HK-2 (cell line): ENCODE data around the gene DPH6.
"Not testable (repeated sequence)": the region's sequence is repeated elsewhere in the genome, so short reads cannot be mapped to it uniquely, and the experiment has no call there.

Experiments used
- DNase-seq: peaks from one replicate; pipeline ENCODE4 v3.0.0-alpha.2; 2018; ENCODE audit not compliant: unreplicated experiment

DPH6 gene

DNA sequence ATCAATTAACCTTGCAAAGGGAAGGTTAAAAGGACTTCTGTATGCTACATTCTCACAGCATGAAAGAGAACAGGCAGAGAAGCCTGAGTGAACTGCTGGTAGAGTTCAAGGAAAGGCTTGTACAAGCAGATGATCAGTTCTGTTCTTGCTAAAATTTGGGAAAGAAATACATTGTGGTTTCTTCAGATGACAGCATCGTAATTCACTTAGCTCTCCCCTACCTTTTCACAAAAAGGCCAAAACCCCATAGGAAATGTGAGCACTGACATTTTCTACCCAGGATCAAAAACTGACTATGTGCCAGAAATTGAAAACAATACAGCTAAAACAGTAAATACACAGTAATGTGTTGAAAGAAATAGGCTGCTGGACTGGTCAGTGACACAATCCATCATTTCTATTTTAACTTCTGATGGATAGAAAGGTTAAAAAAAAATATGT, 216.4 kb downstream of the DPH6 start:
- no peak for DNase-seq

DNA sequence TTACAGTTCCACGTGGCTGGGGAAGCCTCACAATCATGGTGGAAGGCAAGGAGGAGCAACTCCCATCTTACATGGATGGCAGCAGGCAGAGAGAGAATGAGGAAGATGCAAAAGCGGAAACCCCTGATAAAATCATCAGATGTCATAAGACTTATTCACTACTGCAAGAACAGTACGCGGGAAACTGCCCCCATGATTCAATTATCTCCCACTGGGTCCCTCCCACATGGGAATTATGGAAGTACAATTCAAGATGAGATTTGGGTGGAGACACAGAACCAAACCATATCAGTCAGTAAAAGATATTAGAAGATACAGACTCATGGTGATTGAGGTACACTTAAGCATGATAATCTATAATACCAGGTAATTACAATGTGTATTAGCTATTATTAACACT, 217.1 kb downstream of the DPH6 start:
- not testable (repeated sequence) for DNase-seq

DNA sequence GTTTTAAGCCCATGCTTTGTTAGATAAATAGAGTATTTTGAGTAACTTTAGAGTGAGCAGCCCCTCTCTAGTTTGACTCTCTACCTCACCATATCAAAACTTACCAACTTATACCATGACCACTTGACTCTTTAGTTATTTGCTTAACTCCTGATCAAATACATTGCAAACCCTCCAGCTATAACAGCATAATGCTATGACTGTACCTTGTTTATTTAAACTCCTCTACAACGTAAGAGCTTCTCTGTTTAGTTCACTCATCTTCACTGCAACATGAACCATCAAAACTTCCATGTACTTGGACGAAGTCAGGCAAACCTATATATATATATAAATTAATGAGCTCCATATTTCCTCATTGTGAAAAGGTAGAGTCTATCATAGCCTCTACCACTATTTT, 218.2 kb downstream of the DPH6 start:
- no peak for DNase-seq

DNA sequence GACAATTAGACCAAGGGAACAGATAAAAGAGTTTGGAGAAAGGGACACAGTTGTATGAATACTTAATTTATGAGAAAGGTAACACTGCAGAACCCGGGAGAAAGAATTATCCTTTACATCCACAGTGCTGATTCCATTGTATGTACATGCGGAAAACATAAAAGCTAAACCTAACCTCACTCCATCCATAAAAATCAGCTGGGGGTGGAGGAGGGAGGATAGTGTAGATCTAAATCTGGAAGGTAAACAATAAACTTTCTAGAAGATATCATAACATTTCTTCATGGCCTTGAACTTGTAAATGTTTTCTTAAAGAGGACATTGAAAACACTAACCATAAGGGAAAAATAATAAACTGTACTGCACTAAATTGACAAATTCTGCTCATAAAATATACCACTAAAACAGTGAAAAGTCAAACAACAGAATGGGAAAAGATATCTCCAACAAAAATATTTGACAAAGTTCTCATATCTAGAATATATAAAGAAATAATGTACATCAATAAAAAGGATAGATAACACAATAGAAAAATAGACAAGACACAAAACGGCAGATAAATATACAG, 220.5 kb downstream of the DPH6 start:
- DNase-seq, result no peak

DNA sequence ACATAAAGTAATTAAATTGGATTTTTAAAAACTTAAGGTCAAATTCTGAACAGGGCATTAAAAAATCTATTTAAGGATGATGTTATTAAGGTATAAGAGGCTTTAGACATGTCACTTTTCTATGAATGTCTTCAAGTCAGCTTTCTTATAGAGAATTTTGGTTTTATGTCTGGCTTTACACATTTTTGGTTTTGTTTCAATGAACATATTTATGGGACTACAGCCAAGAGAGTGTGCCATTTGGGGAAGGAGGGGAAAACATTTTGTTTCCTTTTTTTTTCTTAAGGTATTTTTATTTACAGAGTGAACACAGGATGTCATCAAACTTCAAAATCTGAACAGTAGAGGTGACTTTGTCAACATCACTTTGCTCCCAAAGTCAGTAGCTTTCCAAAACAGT, 222.8 kb downstream of the DPH6 start:
- no peak for DNase-seq

DNA sequence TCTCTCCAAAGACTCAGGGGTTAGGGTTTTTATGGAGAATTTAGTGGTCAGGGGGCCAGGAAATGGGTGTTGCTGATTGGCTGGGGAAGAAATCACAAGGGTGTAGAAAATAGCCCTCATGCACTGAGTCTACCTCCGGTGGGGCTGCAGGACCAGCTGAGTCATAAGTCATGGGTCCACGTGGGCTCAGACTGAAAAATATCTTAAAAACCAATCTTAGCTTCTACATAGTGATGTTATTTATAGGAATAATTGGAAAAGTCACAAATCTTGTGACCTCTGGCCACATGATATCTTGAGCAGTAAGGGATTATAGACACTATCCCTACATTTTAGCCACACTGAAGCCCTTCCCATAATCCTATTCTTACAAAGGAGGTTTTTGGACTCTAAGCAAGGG, 224.0 kb downstream of the DPH6 start:
- no peak for DNase-seq

DNA sequence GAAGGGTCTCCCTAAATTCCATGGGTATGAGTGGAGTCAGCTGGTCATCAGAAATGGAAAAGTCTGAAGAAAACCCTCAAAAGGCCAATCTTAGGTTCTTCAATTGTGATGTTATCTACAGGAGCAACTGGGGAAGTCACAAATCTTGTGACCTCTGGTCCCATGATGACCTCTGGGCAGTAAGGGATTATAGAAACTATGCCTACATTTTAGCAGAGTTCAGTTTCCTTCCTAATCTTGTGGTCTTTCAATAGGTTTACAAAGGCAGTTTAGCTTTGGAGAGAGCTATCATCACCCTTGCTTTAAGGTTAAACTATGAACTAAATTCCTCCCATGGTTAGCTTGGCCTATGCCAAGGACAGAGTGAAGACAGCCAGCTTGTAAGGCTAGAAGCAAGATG, 225.1 kb downstream of the DPH6 start:
- no peak for DNase-seq
